Astrocyte (in vitro differentiated cells and primary cell): Measurements from ENCODE around the gene ATCAY. TPM values are rescaled to one million over a fixed set of nuclear protein-coding genes. Genes with fewer than 3 reads are reported as not detected.

Source experiments
- DNase-seq: peaks from one replicate; pipeline ENCODE4 v3.0.0-alpha.2; 2010; ENCODE audit warnings: low read depth
- FAIRE-seq: peaks from 2 replicates; lab custom pipeline; 2011; peaks lifted over from hg19 to GRCh38; lab: Jason Lieb, UNC
- H2AFZ ChIP-seq: 2 replicates; pipeline ENCODE4 v1.6.0; 2012; ENCODE audit warnings: low read depth, low read length, inconsistent platforms
- H3K27ac ChIP-seq: 2 replicates; pipeline ENCODE4 v1.5.1; 2011; ENCODE audit warnings: low read depth, low read length, inconsistent platforms
- H3K27me3 ChIP-seq: 2 replicates; pipeline ENCODE4 v1.6.0; 2011; ENCODE audit warnings: low read length, inconsistent platforms; ENCODE audit not compliant: insufficient read depth
- H3K36me3 ChIP-seq: 2 replicates; pipeline ENCODE4 v1.5.1; 2011; ENCODE audit warnings: low read length, inconsistent platforms; ENCODE audit not compliant: insufficient read depth
- H3K4me1 ChIP-seq: 2 replicates; pipeline ENCODE4 v1.5.1; 2011; ENCODE audit warnings: low read length, inconsistent platforms; ENCODE audit not compliant: insufficient read depth
- H3K4me2 ChIP-seq: 2 replicates; pipeline ENCODE4 v1.6.0; 2012; ENCODE audit warnings: low read length, inconsistent platforms
- H3K4me3 ChIP-seq: 2 replicates; pipeline ENCODE4 v1.5.1; 2011; ENCODE audit warnings: low read depth, mild to moderate bottlenecking, low read length, inconsistent platforms; ENCODE audit not compliant: insufficient read depth
- H3K79me2 ChIP-seq: 2 replicates; pipeline ENCODE4 v1.6.0; 2012; ENCODE audit warnings: mild to moderate bottlenecking, low read length, inconsistent platforms; ENCODE audit not compliant: insufficient read depth
- H3K9ac ChIP-seq: 2 replicates; pipeline ENCODE4 v1.6.0; 2012; ENCODE audit warnings: mild to moderate bottlenecking, low read length, inconsistent platforms
- H3K9me3 ChIP-seq: 2 replicates; pipeline ENCODE4 v1.5.1; 2012; ENCODE audit warnings: low read depth, mild to moderate bottlenecking, low read length, inconsistent platforms; ENCODE audit not compliant: insufficient read depth
- H4K20me1 ChIP-seq: 2 replicates; pipeline ENCODE4 v1.6.0; 2012; ENCODE audit warnings: low read length, inconsistent platforms; ENCODE audit not compliant: insufficient read depth
- H3K27ac Mint-ChIP-seq: one replicate; pipeline ENCODE4 v1.8.0; 2021; ENCODE audit warnings: mild to moderate bottlenecking, mixed read lengths; ENCODE audit not compliant: unreplicated experiment
- H3K27me3 Mint-ChIP-seq: one replicate; pipeline ENCODE4 v1.8.0; 2021; ENCODE audit warnings: low read depth, mixed read lengths; ENCODE audit not compliant: unreplicated experiment
- H3K36me3 Mint-ChIP-seq: one replicate; pipeline ENCODE4 v1.8.0; 2021; ENCODE audit warnings: low read depth, mixed read lengths; ENCODE audit not compliant: unreplicated experiment
- H3K4me1 Mint-ChIP-seq: one replicate; pipeline ENCODE4 v1.8.0; 2021; ENCODE audit warnings: low read depth, mixed read lengths; ENCODE audit not compliant: unreplicated experiment
- H3K4me3 Mint-ChIP-seq: one replicate; pipeline ENCODE4 v1.8.0; 2021; ENCODE audit warnings: mild to moderate bottlenecking, moderate library complexity, mixed read lengths; ENCODE audit not compliant: unreplicated experiment
- H3K9me3 Mint-ChIP-seq: one replicate; pipeline ENCODE4 v1.8.0; 2021; ENCODE audit warnings: mild to moderate bottlenecking, mixed read lengths; ENCODE audit not compliant: unreplicated experiment
- EZH2 ChIP-seq: IDR thresholded peaks from 2 replicates; pipeline ENCODE4 v1.6.1; 2012; ENCODE audit warnings: mild to moderate bottlenecking, low read length, inconsistent platforms; ENCODE audit not compliant: insufficient read depth
- total RNA-seq: library from RNA; stranded (reverse); gene quantifications from 2 replicates; pipeline ENCODE4 v1.2.1, GENCODE V29; 2021
- TF ChIP-seq, protein P1 (sequence below): IDR thresholded peaks from 2 replicates; pipeline ENCODE4 v1.5.1; 2011; ENCODE audit warnings: low read depth, mild to moderate bottlenecking, inconsistent platforms, low read length, moderate library complexity; ENCODE audit not compliant: insufficient read depth

The ATCAY gene
- total RNA-seq, 1 donor from 2014 or later: 6.5 TPM

DNA sequence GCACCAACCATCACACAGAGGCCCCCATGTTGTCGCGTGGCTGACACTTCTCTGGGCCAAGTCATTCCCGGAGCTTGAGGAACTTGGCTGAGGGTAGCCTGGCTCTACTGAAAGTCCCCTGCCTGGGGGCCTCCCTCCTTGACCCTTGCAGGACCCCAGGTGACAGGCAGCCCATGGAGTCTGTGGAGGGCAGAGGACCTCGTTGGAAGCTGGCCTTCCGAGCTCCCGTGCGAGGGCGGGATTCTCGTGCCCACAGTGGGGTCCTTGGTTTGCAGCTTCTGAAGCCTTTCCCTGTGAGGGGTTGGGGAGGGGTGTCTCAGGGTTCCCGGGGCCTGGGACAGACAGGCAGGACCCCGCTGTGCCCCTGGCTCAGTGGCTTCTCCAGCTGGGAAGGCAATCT lies 68.8 kb downstream of the ATCAY start:
- Histone ChIP-seq H3K9me3 (no peaks in the 10 kb centered on the region), H3K9ac (no peak overlapping the region), H3K27me3 (no peaks in the 10 kb centered on the region), H3K4me1 (peaks cover 3% of the 10 kb centered on the region), H4K20me1 (peaks cover 28% of the 10 kb centered on the region), H3K4me2 (no peak overlapping the region), H3K79me2 (no peaks in the 10 kb centered on the region), H3K4me3 (no peak overlapping the region), H3K36me3 (no peaks in the 10 kb centered on the region), H3K27ac (no peak overlapping the region), H2AFZ (no peak overlapping the region)
- peaks cover 6% of the 10 kb centered on the region for H3K4me1 Mint-ChIP-seq
- DNase-seq (no peak), FAIRE-seq (no peak)
- peaks cover 8% of the 10 kb centered on the region for H3K36me3 Mint-ChIP-seq
- peaks cover under 1% of the 10 kb centered on the region for H3K9me3 Mint-ChIP-seq
- H3K27ac Mint-ChIP-seq: no peak overlapping the region
- TF ChIP-seq EZH2: no peak
- TF ChIP-seq, protein P1, sequence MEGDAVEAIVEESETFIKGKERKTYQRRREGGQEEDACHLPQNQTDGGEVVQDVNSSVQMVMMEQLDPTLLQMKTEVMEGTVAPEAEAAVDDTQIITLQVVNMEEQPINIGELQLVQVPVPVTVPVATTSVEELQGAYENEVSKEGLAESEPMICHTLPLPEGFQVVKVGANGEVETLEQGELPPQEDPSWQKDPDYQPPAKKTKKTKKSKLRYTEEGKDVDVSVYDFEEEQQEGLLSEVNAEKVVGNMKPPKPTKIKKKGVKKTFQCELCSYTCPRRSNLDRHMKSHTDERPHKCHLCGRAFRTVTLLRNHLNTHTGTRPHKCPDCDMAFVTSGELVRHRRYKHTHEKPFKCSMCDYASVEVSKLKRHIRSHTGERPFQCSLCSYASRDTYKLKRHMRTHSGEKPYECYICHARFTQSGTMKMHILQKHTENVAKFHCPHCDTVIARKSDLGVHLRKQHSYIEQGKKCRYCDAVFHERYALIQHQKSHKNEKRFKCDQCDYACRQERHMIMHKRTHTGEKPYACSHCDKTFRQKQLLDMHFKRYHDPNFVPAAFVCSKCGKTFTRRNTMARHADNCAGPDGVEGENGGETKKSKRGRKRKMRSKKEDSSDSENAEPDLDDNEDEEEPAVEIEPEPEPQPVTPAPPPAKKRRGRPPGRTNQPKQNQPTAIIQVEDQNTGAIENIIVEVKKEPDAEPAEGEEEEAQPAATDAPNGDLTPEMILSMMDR: no peak
- peaks cover 1% of the 10 kb centered on the region for H3K27me3 Mint-ChIP-seq
- no peak overlapping the region for H3K4me3 Mint-ChIP-seq

DNA sequence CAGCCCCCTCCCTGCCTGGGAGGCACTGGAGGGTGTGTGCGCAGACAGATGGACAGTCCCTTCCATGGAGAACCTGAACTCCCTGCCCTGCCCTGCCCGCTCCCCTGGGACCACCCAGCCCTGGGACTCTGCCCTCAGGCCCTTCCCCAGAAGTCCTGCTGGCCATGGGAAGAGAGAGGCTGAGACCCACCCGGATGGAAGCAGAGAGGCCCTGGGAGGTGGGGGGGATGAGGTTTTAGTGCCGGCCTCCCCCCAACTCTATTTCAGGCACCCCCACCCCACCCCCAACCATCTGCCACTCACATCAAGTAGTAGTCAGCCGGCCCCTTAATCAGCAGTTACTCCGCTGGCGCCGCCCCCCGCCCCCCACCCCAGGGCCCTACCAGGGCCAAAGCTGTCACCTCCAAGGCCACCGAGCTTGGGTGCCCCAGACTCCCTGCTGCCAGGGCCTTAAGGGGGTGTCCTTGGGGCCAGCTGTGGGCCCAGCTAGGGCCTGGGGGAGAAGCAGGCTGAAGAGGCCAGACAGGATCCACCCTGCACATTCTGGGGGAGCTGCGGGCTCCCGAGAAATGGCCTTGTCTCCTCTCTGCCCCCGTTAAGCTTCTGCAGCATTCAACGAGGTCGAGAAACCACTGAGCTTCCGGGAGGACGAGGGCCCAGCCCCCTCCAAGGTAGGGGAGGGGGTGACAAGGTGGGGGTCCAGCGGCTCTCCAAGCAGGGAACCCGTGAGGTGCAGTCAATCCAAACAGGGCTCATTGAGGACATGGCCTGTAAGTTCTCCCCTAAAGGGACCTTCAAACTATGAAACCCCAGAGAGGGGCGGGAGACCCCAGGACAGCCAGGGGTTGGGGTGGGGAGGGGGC lies 69.7 kb downstream of the ATCAY start:
- Histone ChIP-seq H3K4me1 (peaks cover 3% of the 10 kb centered on the region), H4K20me1 (peaks cover 37% of the 10 kb centered on the region), H3K4me2 (no peak overlapping the region), H3K36me3 (no peaks in the 10 kb centered on the region), H3K79me2 (no peaks in the 10 kb centered on the region), H3K27ac (no peak overlapping the region), H3K4me3 (no peak overlapping the region), H2AFZ (no peak overlapping the region), H3K9me3 (no peaks in the 10 kb centered on the region), H3K9ac (no peak overlapping the region), H3K27me3 (no peaks in the 10 kb centered on the region)
- peaks cover 1% of the 10 kb centered on the region for H3K27me3 Mint-ChIP-seq
- H3K36me3 Mint-ChIP-seq: peaks cover 8% of the 10 kb centered on the region
- no peak for FAIRE-seq
- no peak overlapping the region for H3K27ac Mint-ChIP-seq
- no peaks in the 10 kb centered on the region for H3K9me3 Mint-ChIP-seq
- peaks cover 6% of the 10 kb centered on the region for H3K4me1 Mint-ChIP-seq
- H3K4me3 Mint-ChIP-seq: no peak overlapping the region
- TF ChIP-seq, protein P1: no peak
- no peak for TF ChIP-seq EZH2
- no peak for DNase-seq
